ENCODE measurements around the gene TMEM117. TPM values are rescaled to one million over a fixed set of nuclear protein-coding genes. Genes with fewer than 3 reads are reported as not detected.

TMEM117 gene
- total RNA-seq, 2 experiments from 2014 or later, result 0.95 to 0.96 TPM

- Mint-ChIP-seq H3K27me3 (no peaks in the 10 kb centered on the region), H3K36me3 (ENCODE audit: low read depth) (no peaks in the 10 kb centered on the region), H3K27ac (no peak overlapping the region), H3K9me3 (no peaks in the 10 kb centered on the region), H3K4me3 (no peak overlapping the region), H3K4me1 (ENCODE audit: low read depth) (no peaks in the 10 kb centered on the region)
- ChIA-PET POLR2A (no interaction called here), CTCF (interaction anchor here (1.2 to 2.2 kb wide), 2 partner anchors 9 to 46 kb away, joined by 3 to 9 read pairs; no protein-coding TSS in a partner anchor)
- DNase-seq (no peak), ATAC-seq (no peak)
- intact Hi-C loops (cut with micrococcal nuclease), result no loop called here
- TF ChIP-seq CTCF (IDR thresholded peaks at IDR 0.05), result no peak
Observed at GRCh38 chr12:43891856-43892574, 56.1 kb downstream of the TMEM117 start.

GRCh38 chr12:43893670-43894069 is 57.8 kb downstream of the TMEM117 start:
- no peak overlapping the region for H3K27ac Mint-ChIP-seq
- CTCF ChIA-PET, result no interaction called here
- no peak for TF ChIP-seq CTCF (IDR thresholded peaks at IDR 0.05)

GRCh38 chr12:43895580-43896206 is 59.8 kb downstream of the TMEM117 start:
- intact Hi-C loops (cut with micrococcal nuclease), result no loop called here
- no peak for ATAC-seq
- Mint-ChIP-seq H3K9me3 (no peaks in the 10 kb centered on the region), H3K27ac (no peak overlapping the region), H3K4me3 (no peak overlapping the region), H3K36me3 (ENCODE audit: low read depth) (no peaks in the 10 kb centered on the region), H3K27me3 (no peaks in the 10 kb centered on the region), H3K4me1 (ENCODE audit: low read depth) (no peaks in the 10 kb centered on the region)
- TF ChIP-seq CTCF (IDR thresholded peaks at IDR 0.05), result no peak
- CTCF ChIA-PET, result no interaction called here
- POLR2A ChIA-PET, result no interaction called here
- DNase-seq, result no peak

More at GRCh38 chr12:43893670-43894069, 57.8 kb downstream of the TMEM117 start:
- intact Hi-C loops (cut with micrococcal nuclease), result no loop called here
- POLR2A ChIA-PET, result no interaction called here
- no peaks in the 10 kb centered on the region for H3K4me1 Mint-ChIP-seq (ENCODE audit: low read depth)
- H3K4me3 Mint-ChIP-seq, result no peak overlapping the region
- H3K27me3 Mint-ChIP-seq, result no peaks in the 10 kb centered on the region
- ATAC-seq, result no peak
- no peaks in the 10 kb centered on the region for H3K9me3 Mint-ChIP-seq
- no peaks in the 10 kb centered on the region for H3K36me3 Mint-ChIP-seq (ENCODE audit: low read depth)
- no peak for DNase-seq

- Mint-ChIP-seq H3K27ac (no peak overlapping the region), H3K36me3 (ENCODE audit: low read depth) (no peaks in the 10 kb centered on the region), H3K4me1 (ENCODE audit: low read depth) (no peaks in the 10 kb centered on the region), H3K9me3 (no peaks in the 10 kb centered on the region), H3K27me3 (no peaks in the 10 kb centered on the region), H3K4me3 (no peak overlapping the region)
- ATAC-seq (no peak), DNase-seq (no peak)
- intact Hi-C loops (cut with micrococcal nuclease), result no loop called here
- no peak for TF ChIP-seq CTCF (IDR thresholded peaks at IDR 0.05)
- ChIA-PET CTCF (no interaction called here), POLR2A (no interaction called here)
Observed at GRCh38 chr12:43896496-43896895, 60.6 kb downstream of the TMEM117 start.

- Mint-ChIP-seq H3K9me3 (no peaks in the 10 kb centered on the region), H3K27me3 (no peaks in the 10 kb centered on the region), H3K36me3 (ENCODE audit: low read depth) (no peaks in the 10 kb centered on the region), H3K27ac (no peak overlapping the region), H3K4me1 (ENCODE audit: low read depth) (no peaks in the 10 kb centered on the region), H3K4me3 (no peak overlapping the region)
- TF ChIP-seq CTCF (IDR thresholded peaks at IDR 0.05), result no peak
- ChIA-PET POLR2A (no interaction called here), CTCF (interaction anchor here (1.2 kb wide), 1 partner anchor 17 kb away, joined by 4 read pairs; no protein-coding TSS in a partner anchor)
- DNase-seq (no peak), ATAC-seq (no peak)
- intact Hi-C loops (cut with micrococcal nuclease), result no loop called here
Observed at GRCh38 chr12:43898474-43898873, 62.6 kb downstream of the TMEM117 start.

All from activated CD8-positive, alpha-beta T cell treated with anti-CD3 and anti-CD28 coated beads for 36 hours (primary cell).